Thyroid gland (tissue), 4 donors: Measurements from ENCODE around the gene MACIR. TPM values are rescaled to one million over a fixed set of nuclear protein-coding genes. Genes with fewer than 3 reads are reported as not detected.

Experiments used
- DNase-seq, 2 donors: peaks; one replicate each; pipeline ENCODE4 v3.0.0-alpha.2; 2019
- H3K27ac ChIP-seq, 3 donors: fragments of 200-600 bp; sonication (generic); 1 replicate in 2 of 3; 2 replicates in 1 of 3; pipeline ENCODE4 v1.5.1; 2016 to 2019; ENCODE audit warnings: mild to moderate bottlenecking in 1 of 3, moderate library complexity in 1 of 3
- H3K27me3 ChIP-seq: fragments of 200-600 bp; sonication (generic); one replicate; pipeline ENCODE4 v1.5.1; 2019
- H3K36me3 ChIP-seq, 2 donors: fragments of 200-600 bp; sonication (generic); one replicate each; pipeline ENCODE4 v1.5.1; 2016 to 2019
- H3K4me1 ChIP-seq, 2 donors: fragments of 200-600 bp; sonication (generic); one replicate each; pipeline ENCODE4 v1.5.1; 2017 to 2019
- H3K4me3 ChIP-seq, 3 donors: fragments of 200-600 bp; sonication (generic); replicated peaks in 1 of 3; 1 replicate in 2 of 3; 2 replicates in 1 of 3; pipeline ENCODE4 v1.5.1; 2016; ENCODE audit warnings: mild to moderate bottlenecking in 1 of 3
- H3K9me3 ChIP-seq: fragments of 200-600 bp; sonication (generic); one replicate; pipeline ENCODE4 v1.5.1; 2017
- POLR2A ChIP-seq, 2 donors: fragments of 450-650 bp; IDR thresholded peaks; one replicate each; pipeline ENCODE4 v1.6.1; 2017; ENCODE audit warnings: antibody characterized with exemption in 2 of 2, mild to moderate bottlenecking in 2 of 2, moderate library complexity in 1 of 2
- WGBS, 2 donors: methylation state at CpG; one replicate each; pipeline ENCODE4 v1.1.5; 2017; 5-methylcytosine and 5-hydroxymethylcytosine counted together
- intact Hi-C: fragments of 100-400 bp; cut with DNase I; formaldehyde crosslinking; loops from one replicate; pipeline ENCODE4 v1.15.1; 2023
- total RNA-seq, 4 donors: library from RNA; depleted of rRNA; stranded (reverse); fragments of >200 nt; gene quantifications; one replicate each; pipeline ENCODE4 v1.2.3, GENCODE V29; 2016
- TF ChIP-seq, protein P1 (sequence below), 6 experiments: fragments of 200-600 bp in 3 of 6; fragments of 450-650 bp in 3 of 6; sonication (generic) in 3 of 6; IDR thresholded peaks; one replicate each; pipeline ENCODE4 v1.5.1; 2016 to 2019; ENCODE audit warnings: antibody characterized with exemption in 6 of 6, mild to moderate bottlenecking in 2 of 6, inconsistent platforms in 1 of 6, moderate library complexity in 1 of 6

The MACIR gene
- total RNA-seq, 4 donors from 2014 or later, result 9.5 to 17.2 (median 14.9) TPM

DNA sequence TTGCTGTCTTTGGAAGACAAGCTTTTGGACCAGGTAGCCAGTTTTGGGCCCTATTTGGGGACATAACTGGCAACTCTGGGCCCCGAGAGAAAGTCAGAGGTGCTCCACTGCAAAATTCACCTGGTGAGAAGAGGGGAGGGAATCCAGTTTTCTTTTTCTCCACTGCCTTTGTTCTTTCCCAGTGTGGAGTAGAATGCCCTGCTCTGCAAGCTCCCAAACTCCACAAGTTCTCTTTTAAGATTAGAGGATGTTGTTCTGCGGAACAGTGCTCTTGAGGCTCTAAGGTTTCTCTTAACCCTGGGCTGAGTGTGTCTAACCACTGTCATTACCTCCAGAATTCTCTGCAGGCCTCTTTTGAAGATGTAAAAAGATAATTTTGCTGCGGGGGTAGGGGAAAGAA is 25.3 kb downstream of the MACIR start:
- intact Hi-C loops, result no loop called here
- Histone ChIP-seq H3K27me3 (no peaks in the 10 kb centered on the region), H3K4me3 (no peak overlapping the region), H3K36me3 (no peaks in the 10 kb centered on the region), H3K27ac (no peak overlapping the region), H3K9me3 (no peaks in the 10 kb centered on the region), H3K4me1 (peaks cover 0 to 3% of the 10 kb centered on the region in 2 donors)
- TF ChIP-seq, protein P1, sequence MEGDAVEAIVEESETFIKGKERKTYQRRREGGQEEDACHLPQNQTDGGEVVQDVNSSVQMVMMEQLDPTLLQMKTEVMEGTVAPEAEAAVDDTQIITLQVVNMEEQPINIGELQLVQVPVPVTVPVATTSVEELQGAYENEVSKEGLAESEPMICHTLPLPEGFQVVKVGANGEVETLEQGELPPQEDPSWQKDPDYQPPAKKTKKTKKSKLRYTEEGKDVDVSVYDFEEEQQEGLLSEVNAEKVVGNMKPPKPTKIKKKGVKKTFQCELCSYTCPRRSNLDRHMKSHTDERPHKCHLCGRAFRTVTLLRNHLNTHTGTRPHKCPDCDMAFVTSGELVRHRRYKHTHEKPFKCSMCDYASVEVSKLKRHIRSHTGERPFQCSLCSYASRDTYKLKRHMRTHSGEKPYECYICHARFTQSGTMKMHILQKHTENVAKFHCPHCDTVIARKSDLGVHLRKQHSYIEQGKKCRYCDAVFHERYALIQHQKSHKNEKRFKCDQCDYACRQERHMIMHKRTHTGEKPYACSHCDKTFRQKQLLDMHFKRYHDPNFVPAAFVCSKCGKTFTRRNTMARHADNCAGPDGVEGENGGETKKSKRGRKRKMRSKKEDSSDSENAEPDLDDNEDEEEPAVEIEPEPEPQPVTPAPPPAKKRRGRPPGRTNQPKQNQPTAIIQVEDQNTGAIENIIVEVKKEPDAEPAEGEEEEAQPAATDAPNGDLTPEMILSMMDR (IDR thresholded peaks at IDR 0.05), result no peak
- TF ChIP-seq POLR2A (IDR thresholded peaks at IDR 0.05), result no peak
- no peak for DNase-seq
- 62 to 72% methylated on average over 3 of the region's 3 CpGs for WGBS, 2 donors

DNA sequence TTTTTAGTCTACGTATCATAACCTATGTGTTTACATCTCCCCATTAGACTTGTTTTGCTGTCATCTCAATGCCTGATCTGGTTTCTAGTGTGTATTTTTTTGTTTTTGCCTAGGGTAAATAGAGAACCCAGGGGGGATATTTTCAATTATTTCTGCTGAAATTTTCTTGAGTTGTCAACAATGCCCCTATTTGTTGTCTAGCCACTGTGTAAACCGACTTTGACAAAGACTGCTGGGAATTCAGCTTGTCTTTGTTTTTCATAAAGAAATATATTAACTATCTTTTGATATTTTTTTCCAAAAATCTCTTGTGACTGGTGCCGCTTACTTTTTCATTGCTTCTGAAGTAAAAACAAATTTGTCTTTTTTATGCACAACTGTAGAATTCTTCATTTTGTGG is 28.1 kb downstream of the MACIR start:
- H3K36me3 ChIP-seq, result no peaks in the 10 kb centered on the region
- WGBS, 2 donors, result 90 to 93% methylated on average over 3 of the region's 3 CpGs
- H3K9me3 ChIP-seq, result no peaks in the 10 kb centered on the region
- H3K27ac ChIP-seq, result no peak overlapping the region
- H3K4me1 ChIP-seq, result no peaks in the 10 kb centered on the region
- DNase-seq, result no peak
- intact Hi-C loops, result no loop called here
- no peak overlapping the region for H3K4me3 ChIP-seq
- H3K27me3 ChIP-seq, result no peaks in the 10 kb centered on the region
- TF ChIP-seq, protein P1 (IDR thresholded peaks at IDR 0.05), result no peak

DNA sequence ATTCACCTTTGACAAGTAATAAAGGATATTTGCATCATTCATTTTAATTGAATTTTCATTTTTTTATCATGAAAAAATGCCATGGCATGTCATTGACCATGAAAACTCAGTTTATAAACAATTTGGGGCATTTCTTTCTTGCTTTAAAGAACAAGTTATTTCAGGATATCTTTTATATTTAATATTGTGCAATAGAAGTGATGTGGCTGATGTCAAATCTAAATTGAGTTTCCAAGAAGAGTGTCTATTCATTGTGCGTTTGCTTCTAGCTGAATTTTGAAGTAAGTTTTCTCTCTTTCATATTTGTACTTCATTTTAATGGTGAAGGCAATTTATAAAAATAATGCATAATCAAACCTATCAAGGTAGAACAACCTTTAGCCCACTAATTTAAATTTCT is 30.5 kb downstream of the MACIR start:
- 98% methylated on average over 1 of the region's 1 CpG for WGBS, 2 donors
- no peaks in the 10 kb centered on the region for H3K4me1 ChIP-seq
- intact Hi-C loops, result no loop called here
- TF ChIP-seq, protein P1 (IDR thresholded peaks at IDR 0.05), result no peak
- TF ChIP-seq POLR2A (IDR thresholded peaks at IDR 0.05), result no peak
- no peaks in the 10 kb centered on the region for H3K9me3 ChIP-seq
- DNase-seq, result no peak
- no peaks in the 10 kb centered on the region for H3K27me3 ChIP-seq
- H3K27ac ChIP-seq, result no peak overlapping the region
- no peaks in the 10 kb centered on the region for H3K36me3 ChIP-seq
- H3K4me3 ChIP-seq, result no peak overlapping the region

DNA sequence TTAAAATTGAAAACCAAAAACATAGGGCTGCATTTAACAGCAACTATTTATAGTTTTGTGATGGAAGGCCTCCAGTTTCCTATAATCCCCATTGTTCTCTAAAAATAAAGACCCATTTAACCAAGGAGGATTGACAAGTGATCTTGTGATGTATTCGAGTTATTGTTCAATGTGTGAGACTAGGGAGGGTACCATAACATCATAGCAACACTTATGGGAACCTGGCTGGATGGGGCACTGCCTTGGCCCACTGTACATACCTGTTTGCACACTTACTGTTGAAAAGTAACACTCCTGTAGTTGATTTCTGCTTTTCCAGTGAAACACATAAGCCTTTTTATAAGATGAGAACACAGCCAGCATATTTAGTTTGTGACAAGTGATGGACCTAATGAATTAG is 32.3 kb downstream of the MACIR start:
- H3K4me3 ChIP-seq, result no peak overlapping the region
- no peak overlapping the region for H3K27ac ChIP-seq
- no peak for TF ChIP-seq POLR2A (IDR thresholded peaks at IDR 0.05)
- TF ChIP-seq, protein P1 (IDR thresholded peaks at IDR 0.05), result no peak
- no peaks in the 10 kb centered on the region for H3K9me3 ChIP-seq
- WGBS, 2 donors, result 71 to 76% methylated on average over 1 of the region's 1 CpG
- intact Hi-C loops, result no loop called here
- H3K4me1 ChIP-seq, result no peaks in the 10 kb centered on the region
- no peak for DNase-seq
- H3K27me3 ChIP-seq, result no peaks in the 10 kb centered on the region
- H3K36me3 ChIP-seq, result no peaks in the 10 kb centered on the region

DNA sequence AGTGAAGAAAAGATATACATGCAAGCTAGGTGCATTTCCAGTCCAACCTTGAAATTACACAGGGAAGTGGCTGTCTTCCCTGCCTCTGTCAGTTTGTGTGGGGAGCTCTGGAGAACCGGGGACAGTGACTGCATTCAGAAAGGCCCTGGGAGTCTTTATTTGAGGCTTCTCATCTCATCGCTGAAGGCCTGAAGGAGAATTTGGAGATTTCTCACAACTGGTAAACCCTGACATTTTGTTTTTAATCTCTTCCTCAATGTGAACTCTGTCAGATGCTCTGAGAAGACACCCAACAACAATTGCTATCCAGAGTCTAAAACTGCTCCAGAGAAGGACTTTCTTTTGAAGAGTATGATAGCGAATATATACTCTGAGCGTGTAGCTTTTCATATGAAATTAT is 33.0 kb downstream of the MACIR start:
- H3K27ac ChIP-seq, result no peak overlapping the region
- no peaks in the 10 kb centered on the region for H3K36me3 ChIP-seq
- intact Hi-C loops, result no loop called here
- no peak overlapping the region for H3K4me3 ChIP-seq
- no peaks in the 10 kb centered on the region for H3K9me3 ChIP-seq
- no peak for DNase-seq
- TF ChIP-seq POLR2A (IDR thresholded peaks at IDR 0.05), result no peak
- TF ChIP-seq, protein P1 (IDR thresholded peaks at IDR 0.05), result no peak
- H3K4me1 ChIP-seq, result no peaks in the 10 kb centered on the region
- WGBS, 2 donors, result 93 to 95% methylated on average over 4 of the region's 4 CpGs
- no peaks in the 10 kb centered on the region for H3K27me3 ChIP-seq
